ENCODE results near the gene CAMSAP1.
"Not testable (repeated sequence)": the region's sequence is repeated elsewhere in the genome, so short reads cannot be mapped to it uniquely, and the experiment has no call there.

CAMSAP1 gene

GRCh38 chr9:135921749-135922310 is 14.5 kb upstream of the CAMSAP1 start:
- no peak overlapping the region for H3K4me3 ChIP-seq (ENCODE audit: insufficient read length, low read depth)
- no peaks in the 10 kb centered on the region for H3K27me3 ChIP-seq (ENCODE audit: insufficient read depth, insufficient read length)
- TF ChIP-seq SUZ12 (IDR thresholded peaks at IDR 0.05; ENCODE audit: extremely low read depth, insufficient read depth, insufficient read length) (no peak), YY1 (IDR thresholded peaks at IDR 0.05; ENCODE audit: insufficient read depth, insufficient read length) (no peak), ZNF274 (IDR thresholded peaks at IDR 0.05; ENCODE audit: low read depth, low read length) (no peak)
- H3K4me1 ChIP-seq (ENCODE audit: insufficient read depth, insufficient read length), result peaks cover 2% of the 10 kb centered on the region
- H3K9me3 ChIP-seq (ENCODE audit: insufficient read depth, low read length), result peaks cover 14% of the 10 kb centered on the region; the same call in 1 of the 2 replicates
- no peak for DNase-seq (ENCODE audit: low read depth, low spot score)
- peaks cover 16% of the 10 kb centered on the region for H3K36me3 ChIP-seq (ENCODE audit: insufficient read depth, insufficient read length, low read length)
- no peak overlapping the region for H3K9ac ChIP-seq (ENCODE audit: insufficient read length, low read depth)

DNA sequence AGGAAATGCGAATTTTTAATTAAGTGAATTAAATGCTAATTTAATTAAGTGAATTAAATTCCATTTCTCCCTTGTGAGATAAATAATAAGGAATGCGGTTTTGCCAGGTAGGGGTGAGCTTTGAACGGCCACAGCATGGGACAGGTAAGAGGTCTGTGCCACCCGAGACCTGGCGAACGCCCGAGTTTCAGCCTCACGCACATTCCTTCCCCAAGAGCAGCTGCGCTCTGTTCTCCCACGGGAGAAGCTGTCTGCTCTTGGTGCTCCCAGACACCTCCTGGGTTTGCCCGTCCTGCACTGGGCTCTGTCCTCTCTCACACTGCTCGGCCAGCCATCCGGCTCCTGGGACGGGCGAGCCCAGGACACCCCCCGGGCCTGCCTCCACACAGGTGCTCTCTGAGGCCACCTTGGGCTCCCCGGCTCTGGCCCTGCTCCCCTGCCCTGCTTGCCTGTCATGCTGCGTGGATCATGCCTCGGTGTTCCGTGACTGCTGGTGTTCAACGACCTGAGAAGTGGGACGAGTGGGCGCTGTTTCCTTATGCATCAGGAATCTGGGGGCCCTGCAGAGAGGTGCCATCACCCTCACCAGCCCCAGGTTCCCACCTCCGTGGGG is 13.7 kb upstream of the CAMSAP1 start:
- H3K4me1 ChIP-seq (ENCODE audit: insufficient read depth, insufficient read length), result peaks cover 2% of the 10 kb centered on the region
- H3K36me3 ChIP-seq (ENCODE audit: insufficient read depth, insufficient read length, low read length), result peaks cover 24% of the 10 kb centered on the region
- no peak overlapping the region for H3K9ac ChIP-seq (ENCODE audit: insufficient read length, low read depth)
- no peak for TF ChIP-seq SUZ12 (IDR thresholded peaks at IDR 0.05; ENCODE audit: extremely low read depth, insufficient read depth, insufficient read length)
- TF ChIP-seq ZNF274 (IDR thresholded peaks at IDR 0.05; ENCODE audit: low read depth, low read length), result no peak
- H3K4me3 ChIP-seq (ENCODE audit: insufficient read length, low read depth), result no peak overlapping the region
- peaks cover 21% of the 10 kb centered on the region for H3K9me3 ChIP-seq (ENCODE audit: insufficient read depth, low read length)
- no peak for DNase-seq (ENCODE audit: low read depth, low spot score)
- no peaks in the 10 kb centered on the region for H3K27me3 ChIP-seq (ENCODE audit: insufficient read depth, insufficient read length)

GRCh38 chr9:135920256-135920930 is 13.0 kb upstream of the CAMSAP1 start:
- Histone ChIP-seq H3K4me1 (ENCODE audit: insufficient read depth, insufficient read length) (peaks cover 2% of the 10 kb centered on the region), H3K27me3 (ENCODE audit: insufficient read depth, insufficient read length) (no peaks in the 10 kb centered on the region), H3K9me3 (ENCODE audit: insufficient read depth, low read length) (peaks cover 28% of the 10 kb centered on the region), H3K9ac (ENCODE audit: insufficient read length, low read depth) (peak overlapping the region; percentile 12), H3K36me3 (ENCODE audit: insufficient read depth, insufficient read length, low read length) (peaks cover 27% of the 10 kb centered on the region), H3K4me3 (ENCODE audit: insufficient read length, low read depth) (no peak overlapping the region)
- no peak for DNase-seq (ENCODE audit: low read depth, low spot score)
- TF ChIP-seq ZNF274 (IDR thresholded peaks at IDR 0.05; ENCODE audit: low read depth, low read length), result no peak
- TF ChIP-seq YY1 (IDR thresholded peaks at IDR 0.05; ENCODE audit: insufficient read depth, insufficient read length), result no peak
- TF ChIP-seq SUZ12 (IDR thresholded peaks at IDR 0.05; ENCODE audit: extremely low read depth, insufficient read depth, insufficient read length), result no peak

DNA sequence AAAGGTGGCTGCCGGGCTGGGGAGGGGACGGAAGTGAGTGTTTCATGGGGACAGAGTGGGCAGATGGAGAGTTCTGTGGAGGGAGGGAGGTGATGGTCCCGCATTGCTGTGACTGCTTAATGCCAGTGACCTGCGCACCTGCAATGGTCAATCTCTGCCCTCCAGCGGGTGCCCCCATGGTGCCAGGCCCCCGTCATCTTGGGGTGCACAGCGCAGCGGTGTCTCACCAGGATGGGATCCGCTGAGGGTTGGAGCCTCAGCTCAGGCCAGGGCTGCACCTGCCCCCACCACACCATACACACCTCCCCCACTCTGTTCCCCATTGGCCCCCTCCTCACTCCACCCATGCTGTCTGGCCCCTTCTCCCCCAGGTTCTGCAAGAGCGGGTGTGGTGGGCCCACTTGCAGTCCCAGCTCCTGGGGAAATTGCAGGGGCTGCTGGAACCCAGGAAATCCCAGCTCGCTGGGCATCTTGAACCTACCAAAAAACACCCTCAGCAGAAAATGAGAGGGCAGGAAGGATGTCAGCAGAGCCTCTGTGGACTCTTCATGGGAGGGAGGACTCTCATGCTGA is 12.1 kb upstream of the CAMSAP1 start:
- Histone ChIP-seq H3K9ac (ENCODE audit: insufficient read length, low read depth) (no peak overlapping the region), H3K4me3 (ENCODE audit: insufficient read length, low read depth) (no peak overlapping the region), H3K36me3 (ENCODE audit: insufficient read depth, insufficient read length, low read length) (peaks cover 33% of the 10 kb centered on the region), H3K9me3 (ENCODE audit: insufficient read depth, low read length) (peaks cover 37% of the 10 kb centered on the region), H3K27me3 (ENCODE audit: insufficient read depth, insufficient read length) (no peaks in the 10 kb centered on the region), H3K4me1 (ENCODE audit: insufficient read depth, insufficient read length) (peaks cover 2% of the 10 kb centered on the region)
- no peak for TF ChIP-seq SUZ12 (IDR thresholded peaks at IDR 0.05; ENCODE audit: extremely low read depth, insufficient read depth, insufficient read length)
- TF ChIP-seq ZNF274 (IDR thresholded peaks at IDR 0.05; ENCODE audit: low read depth, low read length), result no peak
- TF ChIP-seq YY1 (IDR thresholded peaks at IDR 0.05; ENCODE audit: insufficient read depth, insufficient read length), result no peak
- no peak for DNase-seq (ENCODE audit: low read depth, low spot score)

DNA sequence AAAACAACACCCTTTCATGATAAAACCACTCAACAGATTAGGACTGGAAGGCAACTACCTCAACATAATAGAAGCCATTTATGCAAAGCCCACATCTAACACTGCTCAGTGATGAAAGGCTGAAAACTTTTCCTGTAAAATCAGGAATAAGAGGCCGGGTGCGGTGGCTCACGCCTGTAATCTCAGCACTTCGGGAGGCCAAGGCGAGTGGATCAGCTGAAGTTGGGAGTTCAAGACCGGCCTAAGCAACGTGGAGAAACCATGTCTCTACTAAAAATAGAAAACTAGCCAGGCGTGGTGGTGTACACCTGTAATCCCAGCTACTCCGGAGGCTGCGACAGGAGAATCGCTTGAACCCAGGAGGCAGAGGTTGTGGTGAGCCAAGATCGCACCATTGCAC is 8.9 kb upstream of the CAMSAP1 start:
- H3K4me1 ChIP-seq (ENCODE audit: insufficient read depth, insufficient read length); H3K9ac ChIP-seq (ENCODE audit: insufficient read length, low read depth); H3K4me3 ChIP-seq (ENCODE audit: insufficient read length, low read depth); DNase-seq (ENCODE audit: low read depth, low spot score); H3K27me3 ChIP-seq (ENCODE audit: insufficient read depth, insufficient read length): not testable (repeated sequence)
- Histone ChIP-seq H3K36me3 (ENCODE audit: insufficient read depth, insufficient read length, low read length) (peaks cover 56% of the 10 kb centered on the region), H3K9me3 (ENCODE audit: insufficient read depth, low read length) (peaks cover 51% of the 10 kb centered on the region)

GRCh38 chr9:135914921-135915320 is 7.6 kb upstream of the CAMSAP1 start:
- H3K4me3 ChIP-seq (ENCODE audit: insufficient read length, low read depth), result no peak overlapping the region
- H3K9me3 ChIP-seq (ENCODE audit: insufficient read depth, low read length), result peaks cover 51% of the 10 kb centered on the region
- H3K9ac ChIP-seq (ENCODE audit: insufficient read length, low read depth), result no peak overlapping the region
- no peak for TF ChIP-seq SUZ12 (IDR thresholded peaks at IDR 0.05; ENCODE audit: extremely low read depth, insufficient read depth, insufficient read length)
- no peak for TF ChIP-seq ZNF274 (IDR thresholded peaks at IDR 0.05; ENCODE audit: low read depth, low read length)
- TF ChIP-seq YY1 (IDR thresholded peaks at IDR 0.05; ENCODE audit: insufficient read depth, insufficient read length), result no peak
- DNase-seq (ENCODE audit: low read depth, low spot score), result no peak
- no peaks in the 10 kb centered on the region for H3K27me3 ChIP-seq (ENCODE audit: insufficient read depth, insufficient read length)
- no peaks in the 10 kb centered on the region for H3K4me1 ChIP-seq (ENCODE audit: insufficient read depth, insufficient read length)
- H3K36me3 ChIP-seq (ENCODE audit: insufficient read depth, insufficient read length, low read length), result peaks cover 69% of the 10 kb centered on the region

DNA sequence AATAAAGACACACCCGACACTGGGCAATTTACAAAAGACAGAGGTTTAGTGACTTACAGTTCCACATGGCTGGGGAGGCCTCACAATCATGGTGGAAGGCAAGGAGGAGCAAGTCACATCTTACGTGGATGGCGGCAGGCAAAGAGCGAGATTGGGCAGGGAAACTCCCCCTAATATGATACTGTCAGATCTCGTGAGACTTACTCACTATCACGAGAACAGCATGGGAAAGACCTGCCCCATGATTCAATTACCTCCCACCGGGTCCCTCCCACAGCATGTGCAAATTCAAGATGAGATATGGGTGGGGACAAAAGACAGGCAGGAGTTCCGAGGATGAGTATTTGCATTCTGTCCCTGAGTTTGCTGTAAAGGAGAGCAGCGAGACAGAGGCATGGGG is 3.9 kb upstream of the CAMSAP1 start:
- H3K4me1 ChIP-seq (ENCODE audit: insufficient read depth, insufficient read length); H3K4me3 ChIP-seq (ENCODE audit: insufficient read length, low read depth); H3K27me3 ChIP-seq (ENCODE audit: insufficient read depth, insufficient read length); DNase-seq (ENCODE audit: low read depth, low spot score); H3K9ac ChIP-seq (ENCODE audit: insufficient read length, low read depth): not testable (repeated sequence)
- peaks cover 72% of the 10 kb centered on the region for H3K36me3 ChIP-seq (ENCODE audit: insufficient read depth, insufficient read length, low read length)
- H3K9me3 ChIP-seq (ENCODE audit: insufficient read depth, low read length), result peaks cover 32% of the 10 kb centered on the region
